Tibial artery (tissue), 4 donors: Measurements from ENCODE around the gene TYMS.

Source experiments
- DNase-seq, 2 donors: peaks; one replicate each; pipeline ENCODE4 v3.0.0-alpha.2; 2019
- H3K27ac ChIP-seq, 2 donors: fragments of 200-600 bp; sonication (generic) in 1 of 2; 1 replicate in 1 of 2; 2 replicates in 1 of 2; pipeline ENCODE4 v1.5.1; 2018 to 2019; ENCODE audit warnings: mild to moderate bottlenecking in 1 of 2
- H3K27me3 ChIP-seq, 2 donors: fragments of 200-600 bp; sonication (generic) in 1 of 2; one replicate each; pipeline versions ENCODE4 v1.5.1 to v1.6.0; 2016 to 2019
- H3K36me3 ChIP-seq, 3 donors: fragments of 200-600 bp; sonication (generic) in 2 of 3; one replicate each; pipeline ENCODE4 v1.5.1; 2016 to 2019; ENCODE audit warnings: mild to moderate bottlenecking in 2 of 3
- H3K4me1 ChIP-seq, 4 donors: fragments of 200-600 bp; sonication (generic) in 2 of 4; 1 replicate in 3 of 4; 2 replicates in 1 of 4; pipeline ENCODE4 v1.5.1; 2016 to 2019
- H3K4me3 ChIP-seq, 2 donors: fragments of 200-600 bp; sonication (generic) in 1 of 2; 1 replicate in 1 of 2; 2 replicates in 1 of 2; pipeline ENCODE4 v1.5.1; 2018 to 2019; ENCODE audit warnings: mild to moderate bottlenecking in 2 of 2
- H3K9me3 ChIP-seq, 3 donors: fragments of 200-600 bp; sonication (generic) in 1 of 3; one replicate each; pipeline ENCODE4 v1.5.1; 2016 to 2019
- CTCF ChIP-seq, 2 experiments: fragments of 200-600 bp in 1 of 2; fragments of 450-650 bp in 1 of 2; IDR thresholded peaks; one replicate each; pipeline ENCODE4 v1.5.1; 2017 to 2019; ENCODE audit warnings: antibody characterized with exemption in 2 of 2, mild to moderate bottlenecking in 1 of 2, moderate library complexity in 1 of 2
- intact Hi-C: fragments of 100-400 bp; cut with DNase I; formaldehyde crosslinking; loops from one replicate; pipeline ENCODE4 v1.15.0; 2023; ENCODE audit warnings: low total_unique reads

TYMS gene

GRCh38 chr18:666177-666576 is 8.7 kb downstream of the TYMS start:
- intact Hi-C loops: no loop called here
- Histone ChIP-seq H3K36me3 (peaks cover 0 to 21% (median 11%) of the 10 kb centered on the region in 3 donors), H3K4me1 (no peaks in the 10 kb centered on the region), H3K9me3 (no peaks in the 10 kb centered on the region), H3K27me3 (no peaks in the 10 kb centered on the region), H3K27ac (no peak overlapping the region), H3K4me3 (no peak overlapping the region)
- no peak for DNase-seq
- no peak for TF ChIP-seq CTCF (IDR thresholded peaks at IDR 0.05)

GRCh38 chr18:666628-667027 is 9.2 kb downstream of the TYMS start:
- Histone ChIP-seq H3K27me3 (no peaks in the 10 kb centered on the region), H3K36me3 (peaks cover 0 to 25% (median 15%) of the 10 kb centered on the region in 3 donors), H3K27ac (no peak overlapping the region), H3K4me3 (no peak overlapping the region), H3K9me3 (no peaks in the 10 kb centered on the region), H3K4me1 (no peaks in the 10 kb centered on the region)
- no peak for DNase-seq
- intact Hi-C loops: no loop called here
- TF ChIP-seq CTCF (IDR thresholded peaks at IDR 0.05): no peak

- H3K4me1 ChIP-seq: no peaks in the 10 kb centered on the region
- intact Hi-C loops: no loop called here
- no peak overlapping the region for H3K27ac ChIP-seq
- no peak overlapping the region for H3K4me3 ChIP-seq
- no peak for TF ChIP-seq CTCF (IDR thresholded peaks at IDR 0.05)
- H3K27me3 ChIP-seq: no peaks in the 10 kb centered on the region
- peaks cover 4 to 41% (median 25%) of the 10 kb centered on the region in 3 donors for H3K36me3 ChIP-seq
- DNase-seq: no peak
- H3K9me3 ChIP-seq: no peaks in the 10 kb centered on the region
Measured at GRCh38 chr18:668260-668659, 10.8 kb downstream of the TYMS start.

- H3K27ac ChIP-seq: no peak overlapping the region
- H3K36me3 ChIP-seq: peaks cover 9 to 48% (median 25%) of the 10 kb centered on the region in 3 donors
- no peak overlapping the region for H3K4me3 ChIP-seq
- no peaks in the 10 kb centered on the region for H3K27me3 ChIP-seq
- no peak for TF ChIP-seq CTCF (IDR thresholded peaks at IDR 0.05)
- H3K4me1 ChIP-seq: no peaks in the 10 kb centered on the region
- no peak for DNase-seq
- H3K9me3 ChIP-seq: no peaks in the 10 kb centered on the region
- intact Hi-C loops: no loop called here
Measured at GRCh38 chr18:669077-669476, 11.6 kb downstream of the TYMS start.

GRCh38 chr18:670522-670921 is 13.1 kb downstream of the TYMS start:
- intact Hi-C loops: no loop called here
- H3K4me1 ChIP-seq: no peaks in the 10 kb centered on the region
- H3K9me3 ChIP-seq: no peaks in the 10 kb centered on the region
- no peak overlapping the region for H3K27ac ChIP-seq
- no peaks in the 10 kb centered on the region for H3K27me3 ChIP-seq
- no peak for TF ChIP-seq CTCF (IDR thresholded peaks at IDR 0.05)
- peaks cover 15 to 62% (median 25%) of the 10 kb centered on the region in 3 donors for H3K36me3 ChIP-seq
- H3K4me3 ChIP-seq: no peak overlapping the region
- no peak for DNase-seq

GRCh38 chr18:671405-671804 is 14.0 kb downstream of the TYMS start:
- no peak for TF ChIP-seq CTCF (IDR thresholded peaks at IDR 0.05)
- H3K27me3 ChIP-seq: no peaks in the 10 kb centered on the region
- peaks cover 15 to 71% (median 29%) of the 10 kb centered on the region in 3 donors for H3K36me3 ChIP-seq
- H3K4me1 ChIP-seq: no peaks in the 10 kb centered on the region
- intact Hi-C loops: no loop called here
- DNase-seq: no peak
- no peak overlapping the region for H3K4me3 ChIP-seq
- no peak overlapping the region for H3K27ac ChIP-seq
- H3K9me3 ChIP-seq: no peaks in the 10 kb centered on the region
